Effector CD8-positive, alpha-beta T cell (primary cell): ENCODE measurements around the gene UBE2F.

Experiments used
- DNase-seq: peaks from one replicate; lab custom pipeline; 2025; lab: John Stamatoyannopoulos, UW
- total RNA-seq, 4 experiments: gene quantifications; one replicate each; lab custom pipeline; 2026; lab: John Stamatoyannopoulos, UW

Gene UBE2F, protein sequence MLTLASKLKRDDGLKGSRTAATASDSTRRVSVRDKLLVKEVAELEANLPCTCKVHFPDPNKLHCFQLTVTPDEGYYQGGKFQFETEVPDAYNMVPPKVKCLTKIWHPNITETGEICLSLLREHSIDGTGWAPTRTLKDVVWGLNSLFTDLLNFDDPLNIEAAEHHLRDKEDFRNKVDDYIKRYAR
- 9.1 to 32.6 (median 16.5) reads per million in 4 experiments for total RNA-seq

DNA sequence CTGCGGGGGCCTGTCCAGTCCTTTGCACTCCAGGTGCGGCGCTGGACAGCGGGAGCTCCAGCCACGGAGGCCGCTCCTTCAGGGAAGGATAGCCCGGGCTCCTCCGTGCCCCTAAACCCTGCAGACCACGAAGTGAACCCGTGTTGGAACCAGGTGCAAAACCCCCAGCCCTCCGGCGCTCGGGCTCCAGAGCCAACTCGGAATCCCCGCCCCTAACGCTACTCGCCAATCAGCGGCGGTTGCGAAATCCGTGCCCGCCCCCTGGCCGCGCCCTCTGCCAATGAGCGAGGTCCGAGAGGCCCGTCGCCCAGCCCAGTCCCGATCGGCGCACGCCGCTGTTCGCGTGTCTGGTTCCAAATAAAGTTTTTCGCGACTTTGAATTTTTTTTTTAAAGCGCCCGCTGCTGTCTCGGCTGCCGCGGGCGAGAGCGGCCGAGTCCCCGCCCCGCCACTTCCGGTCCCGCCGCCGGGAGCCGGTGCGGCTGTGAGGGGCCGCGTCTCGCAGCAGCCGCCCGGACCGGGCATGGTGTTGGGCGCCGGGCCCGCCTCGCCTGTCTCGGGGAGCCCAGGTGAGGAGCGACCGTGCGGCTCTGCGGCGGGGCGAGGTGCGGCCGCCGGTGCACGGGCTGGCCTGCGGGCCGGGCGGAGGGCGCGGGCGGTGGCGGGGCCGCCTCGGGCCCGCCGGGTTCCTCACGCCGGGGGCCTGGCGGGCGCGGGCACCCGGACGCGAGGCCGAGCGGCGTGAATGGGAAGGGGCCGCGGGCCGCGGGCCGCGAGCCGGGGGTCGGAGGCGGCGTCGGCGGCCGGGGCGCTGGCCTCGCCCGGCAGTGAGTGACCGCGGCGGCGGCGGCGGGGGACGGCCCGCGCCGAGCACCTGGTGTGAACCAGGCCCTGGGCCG, at the start of gene UBE2F:
TSS of gene UBE2F (plus strand) at position 450 of the 898 bp plus-strand sequence. CDS start 6,094 bp downstream, outside the sequence.
- peak; percentile 94 for DNase-seq

DNA sequence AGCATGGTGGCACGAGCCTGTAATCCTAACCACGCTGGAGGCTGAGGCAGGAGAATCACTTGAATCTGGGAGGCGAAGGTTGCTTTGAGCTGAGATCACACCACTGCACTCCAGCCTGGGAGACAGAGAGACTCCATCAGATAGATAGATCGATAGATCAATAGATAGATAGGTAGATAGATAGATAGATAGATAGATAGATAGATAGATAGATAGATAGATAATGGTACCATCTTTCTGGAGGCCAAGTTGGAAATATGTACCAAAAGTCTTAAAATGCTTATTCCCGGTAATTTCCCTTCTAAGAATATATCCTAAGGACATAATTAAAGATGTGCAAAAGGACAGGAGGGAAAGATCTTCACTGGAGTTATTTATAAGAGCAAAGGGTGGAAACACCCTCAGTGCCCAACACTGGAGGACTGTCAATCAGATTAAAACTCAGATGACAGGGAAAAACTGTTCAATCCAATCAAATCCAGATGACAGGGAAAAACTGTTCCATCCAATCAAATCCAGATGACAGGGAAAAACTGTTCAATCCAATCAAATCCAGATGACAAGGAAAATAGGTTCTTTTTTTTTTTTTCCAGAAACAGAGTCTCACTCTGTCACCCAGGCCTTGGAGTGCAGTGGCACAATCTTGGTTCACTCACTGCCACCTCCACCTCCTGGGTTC, 49.0 kb upstream of the UBE2F start:
- DNase-seq = no peak

DNA sequence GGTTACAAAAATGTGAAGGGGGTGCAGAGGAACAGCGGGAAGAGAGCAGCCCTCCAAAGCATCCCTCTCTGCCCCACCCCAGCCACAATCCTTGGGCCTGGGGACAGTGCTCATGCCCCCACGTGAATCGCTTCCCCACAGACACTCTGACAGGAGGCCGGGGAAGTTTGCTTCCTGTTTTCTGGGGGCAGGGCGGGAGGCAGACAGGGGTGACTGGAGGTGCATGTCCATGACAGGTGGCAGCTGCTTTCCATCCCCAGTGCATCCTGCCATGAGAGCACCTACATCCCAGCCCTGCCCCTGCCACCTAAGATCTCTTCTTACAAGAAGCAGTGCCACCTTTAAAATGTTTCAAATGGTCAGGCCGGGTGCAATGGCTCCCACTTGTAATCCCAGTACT, 47.2 kb upstream of the UBE2F start:
- no peak for DNase-seq

DNA sequence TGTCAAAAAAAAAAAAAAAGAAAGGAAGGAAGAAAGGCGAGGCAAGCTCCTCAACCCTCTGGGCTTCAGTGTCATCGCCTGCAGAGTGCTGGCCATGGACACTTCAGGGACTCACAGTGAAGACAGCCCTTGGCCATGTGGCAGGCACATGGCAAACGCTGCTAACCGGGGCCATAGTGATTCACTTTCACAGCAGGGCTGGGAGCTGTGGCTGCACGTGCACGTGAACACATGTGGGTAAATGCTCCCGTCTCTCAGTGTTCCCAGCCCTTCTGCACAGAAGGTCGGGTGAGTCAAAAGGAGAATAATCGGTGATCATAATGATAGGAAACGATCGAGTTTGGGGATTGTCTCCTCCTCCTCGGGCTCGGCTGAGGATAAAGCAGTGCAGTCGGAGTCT, 46.1 kb upstream of the UBE2F start:
- DNase-seq = no peak

DNA sequence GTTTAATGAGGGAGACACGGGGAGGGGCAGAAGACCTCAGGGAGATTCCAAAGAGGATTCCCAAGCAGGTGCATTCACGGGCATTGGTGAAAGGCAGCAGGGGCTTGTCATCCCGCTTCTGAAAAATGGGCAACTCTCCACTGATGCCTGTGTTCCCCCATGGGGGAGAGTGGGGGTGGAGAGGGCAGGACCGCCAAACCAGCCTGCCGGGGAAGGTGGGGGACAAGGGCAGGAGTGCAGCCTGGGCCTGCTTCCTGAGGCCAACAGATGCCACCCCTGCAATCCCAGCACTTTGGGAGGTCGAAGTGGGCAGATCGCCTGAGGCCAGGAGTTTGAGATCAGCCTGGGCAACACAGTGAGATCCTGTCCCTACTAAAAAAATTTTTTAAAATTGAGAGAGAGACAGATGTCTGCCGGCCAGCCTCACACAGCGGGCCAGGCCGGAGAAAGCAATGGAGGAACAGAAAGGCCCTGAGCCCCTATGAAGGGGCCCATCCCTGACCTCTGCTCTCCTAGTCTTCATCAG, 44.8 kb upstream of the UBE2F start:
- DNase-seq = no peak

DNA sequence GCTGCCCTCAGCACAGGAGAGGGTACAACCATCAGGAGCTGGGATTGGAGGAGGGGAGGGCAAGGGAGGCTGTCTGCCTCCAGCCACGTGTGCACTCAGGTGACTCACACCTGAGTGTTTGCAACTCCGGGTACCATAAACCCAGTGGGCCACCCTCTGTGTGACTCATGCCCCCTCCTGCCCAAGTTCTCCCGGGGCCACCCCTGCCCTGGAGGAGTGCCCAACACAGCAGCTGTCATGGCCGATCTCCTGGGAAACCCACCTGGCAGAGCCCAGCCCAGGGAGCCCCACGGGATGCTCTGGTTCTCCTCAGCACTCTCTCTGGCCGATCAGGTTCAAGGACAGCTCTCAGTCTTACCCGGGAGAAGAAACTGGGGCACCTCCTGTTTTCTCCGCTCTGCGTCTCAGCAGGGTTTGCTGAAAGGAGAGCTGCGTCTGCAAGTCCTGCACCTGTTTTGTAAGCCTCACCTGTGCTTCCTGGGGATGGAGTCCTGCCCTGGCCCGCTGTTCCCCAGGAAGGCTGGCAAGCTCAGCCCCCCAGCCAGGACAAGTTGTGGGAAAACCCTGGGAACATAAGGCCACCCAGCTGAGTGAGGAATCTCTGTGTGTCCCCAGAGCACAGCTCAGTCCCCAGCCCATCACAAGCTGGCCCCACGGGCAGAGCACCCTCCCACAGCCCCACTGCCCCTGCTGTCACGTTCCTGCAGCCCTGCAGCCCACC, 44.0 kb upstream of the UBE2F start:
- no peak for DNase-seq

DNA sequence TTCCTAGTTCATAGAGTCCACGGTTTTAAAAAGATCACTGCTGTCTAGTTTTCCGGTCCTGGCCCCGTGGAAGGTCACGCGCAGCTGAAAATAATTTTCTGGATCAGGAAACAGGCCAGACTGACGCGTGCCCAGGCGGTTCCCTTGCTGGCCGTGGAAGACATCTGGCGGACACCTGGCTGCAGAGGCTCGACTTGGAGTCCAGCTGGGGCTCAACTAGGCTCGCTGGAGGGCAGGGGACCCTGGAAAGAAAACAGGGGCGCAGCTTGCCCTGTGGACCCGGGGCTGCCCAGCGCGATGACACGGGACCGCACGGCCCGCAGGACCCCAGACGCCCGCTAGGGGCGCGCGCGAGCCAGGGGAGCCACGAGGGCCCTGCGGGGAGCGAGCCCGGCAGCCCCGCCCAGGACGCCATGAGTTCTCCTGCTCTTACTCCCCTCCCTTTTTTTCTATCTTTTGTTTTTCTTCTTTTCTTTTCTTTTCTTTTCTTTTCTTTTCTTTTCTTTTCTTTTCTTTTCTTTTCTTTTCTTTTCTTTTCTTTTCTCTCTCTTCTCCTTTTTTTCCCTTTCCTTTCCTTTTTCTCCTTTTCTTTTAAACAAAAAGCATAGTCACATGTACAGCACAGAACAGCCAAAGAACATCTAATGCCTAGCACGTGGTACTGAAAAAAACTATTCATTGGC, 43.2 kb upstream of the UBE2F start:
- DNase-seq = peak; percentile 65

DNA sequence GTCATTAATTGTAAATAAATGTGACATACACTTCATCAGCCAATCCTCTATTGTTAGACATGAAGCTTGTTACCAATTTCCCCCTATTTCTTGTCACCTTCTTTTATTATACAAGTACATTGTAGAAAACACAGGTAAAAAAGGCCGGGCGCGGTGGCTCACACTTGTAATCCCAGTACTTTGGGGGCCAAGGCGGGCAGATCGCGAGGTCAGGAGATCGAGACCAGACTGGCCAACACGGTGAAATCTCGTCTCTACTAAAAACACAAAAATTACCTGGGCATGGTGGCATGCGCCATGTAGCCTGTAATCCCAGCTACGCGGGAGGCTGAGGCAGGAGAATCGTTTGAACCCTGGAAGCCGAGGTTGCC, 42.7 kb upstream of the UBE2F start:
- DNase-seq = no peak

DNA sequence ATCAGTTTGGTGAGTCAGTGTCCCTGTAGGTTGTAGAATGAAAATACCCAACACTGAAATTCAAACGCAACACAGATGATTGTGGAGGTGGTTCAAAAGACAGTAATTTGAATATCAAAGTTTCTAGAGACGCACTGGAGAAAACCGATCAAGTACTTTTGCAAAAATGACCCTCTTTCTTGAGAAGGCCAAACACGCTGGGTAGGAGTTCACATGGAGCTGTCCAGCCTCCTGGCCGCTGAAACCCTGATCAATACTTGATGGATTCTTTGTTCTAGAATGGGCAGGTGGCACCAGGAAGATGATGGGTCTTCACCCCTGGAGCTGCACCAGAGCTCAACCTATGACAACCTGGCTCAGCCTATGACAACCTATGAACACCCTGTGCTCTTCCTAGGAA, 39.7 kb upstream of the UBE2F start:
- no peak for DNase-seq

DNA sequence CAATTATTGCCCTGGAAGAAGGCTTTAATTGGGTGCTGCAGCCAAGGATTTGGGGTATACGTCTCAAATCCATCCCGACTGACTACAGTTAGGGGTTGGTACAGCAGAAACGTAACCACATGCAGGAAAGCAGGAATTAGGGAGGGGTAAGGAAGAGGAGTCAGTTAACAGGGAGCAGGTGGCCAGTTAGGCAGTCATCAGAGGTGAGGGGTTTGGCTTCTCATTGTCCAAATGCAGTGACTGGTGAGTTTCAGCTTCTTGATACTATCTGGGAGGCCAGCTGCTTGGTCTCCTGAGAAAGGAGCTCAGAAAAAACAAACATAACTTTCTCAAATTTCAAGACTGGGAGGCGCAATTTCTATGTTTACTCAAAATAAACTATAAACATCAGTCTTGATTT, 38.8 kb upstream of the UBE2F start:
- no peak for DNase-seq

DNA sequence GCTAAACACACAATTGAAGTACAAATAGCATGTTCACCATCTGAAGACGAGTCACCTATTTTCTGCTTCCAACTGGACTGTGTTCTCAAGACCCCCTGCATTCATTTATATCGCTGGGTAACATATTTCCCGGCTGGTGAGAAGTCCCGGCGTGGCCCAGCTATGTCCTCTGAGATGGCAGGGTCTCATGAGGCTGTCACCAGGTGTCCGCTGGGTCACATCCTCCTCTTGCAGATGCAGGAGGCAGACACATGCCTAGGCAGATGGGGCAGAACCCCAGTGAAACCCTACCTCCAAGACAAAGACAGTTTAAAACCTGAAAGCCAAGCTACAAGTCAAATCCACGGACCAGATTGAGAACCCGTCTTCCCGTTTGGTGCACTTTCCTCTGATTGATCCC, 36.8 kb upstream of the UBE2F start:
- DNase-seq = no peak

DNA sequence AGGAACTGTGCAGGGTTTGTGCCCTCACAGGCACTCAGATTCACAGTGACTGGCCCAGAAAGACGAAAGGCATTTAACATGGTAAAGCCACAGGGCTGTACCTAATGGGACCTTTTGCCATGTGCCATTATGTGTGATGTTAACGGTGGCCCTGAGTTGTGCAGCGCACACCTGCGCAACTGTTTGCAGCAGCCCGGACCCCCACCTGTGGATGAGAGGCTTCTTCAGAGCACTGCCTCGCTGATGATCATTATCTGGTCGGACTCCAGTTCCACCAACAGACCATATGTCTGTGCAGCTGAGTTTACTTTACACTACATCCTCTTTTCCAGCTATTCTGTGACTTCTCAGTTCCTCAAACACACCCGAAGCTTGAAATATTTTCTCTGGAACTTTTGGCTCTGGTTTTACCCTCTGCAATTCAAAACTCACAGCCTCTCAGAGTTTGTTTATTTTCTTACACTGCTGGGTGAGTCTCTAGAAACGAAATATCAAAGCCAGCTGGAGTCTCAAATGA, 35.6 kb upstream of the UBE2F start:
- DNase-seq = no peak

DNA sequence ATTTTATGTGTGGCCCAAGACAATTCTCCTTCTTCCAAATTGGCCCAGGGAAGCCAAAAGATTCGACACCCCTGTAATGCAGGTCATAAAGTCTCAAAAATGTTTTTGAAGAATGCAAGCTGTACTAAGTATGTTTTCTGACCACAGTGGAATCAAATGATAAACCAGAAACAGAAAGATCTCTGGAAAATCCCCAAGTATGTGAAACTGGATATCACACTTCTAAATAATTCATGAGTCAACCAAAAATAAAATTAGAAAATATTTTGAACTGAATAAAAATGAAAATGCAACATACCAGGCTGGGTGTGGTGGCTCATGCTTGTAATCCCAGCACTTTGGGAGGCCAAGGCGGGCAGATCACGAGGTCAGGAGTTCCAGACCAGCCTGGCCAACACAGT, 34.1 kb upstream of the UBE2F start:
- no peak for DNase-seq

DNA sequence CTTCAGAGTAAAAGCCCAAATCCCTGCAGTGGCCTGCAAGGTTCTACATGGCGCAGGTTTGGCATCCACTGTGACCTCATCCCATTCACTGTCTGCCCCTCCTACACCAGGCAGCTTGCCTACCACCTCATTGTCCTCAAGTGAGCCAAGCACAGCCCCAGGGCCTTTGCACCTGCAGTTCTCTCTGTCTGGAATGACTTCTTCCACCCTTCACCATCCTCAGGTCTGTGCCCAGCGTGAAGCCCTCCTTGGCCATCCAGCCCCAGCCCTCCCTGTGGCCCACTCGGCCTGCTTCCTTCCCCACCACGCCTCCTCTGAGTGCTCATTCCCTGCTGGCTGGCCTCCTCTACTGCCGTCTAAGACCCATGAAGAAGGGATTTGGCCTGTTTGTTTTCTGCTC, 32.6 kb upstream of the UBE2F start:
- DNase-seq = no peak

DNA sequence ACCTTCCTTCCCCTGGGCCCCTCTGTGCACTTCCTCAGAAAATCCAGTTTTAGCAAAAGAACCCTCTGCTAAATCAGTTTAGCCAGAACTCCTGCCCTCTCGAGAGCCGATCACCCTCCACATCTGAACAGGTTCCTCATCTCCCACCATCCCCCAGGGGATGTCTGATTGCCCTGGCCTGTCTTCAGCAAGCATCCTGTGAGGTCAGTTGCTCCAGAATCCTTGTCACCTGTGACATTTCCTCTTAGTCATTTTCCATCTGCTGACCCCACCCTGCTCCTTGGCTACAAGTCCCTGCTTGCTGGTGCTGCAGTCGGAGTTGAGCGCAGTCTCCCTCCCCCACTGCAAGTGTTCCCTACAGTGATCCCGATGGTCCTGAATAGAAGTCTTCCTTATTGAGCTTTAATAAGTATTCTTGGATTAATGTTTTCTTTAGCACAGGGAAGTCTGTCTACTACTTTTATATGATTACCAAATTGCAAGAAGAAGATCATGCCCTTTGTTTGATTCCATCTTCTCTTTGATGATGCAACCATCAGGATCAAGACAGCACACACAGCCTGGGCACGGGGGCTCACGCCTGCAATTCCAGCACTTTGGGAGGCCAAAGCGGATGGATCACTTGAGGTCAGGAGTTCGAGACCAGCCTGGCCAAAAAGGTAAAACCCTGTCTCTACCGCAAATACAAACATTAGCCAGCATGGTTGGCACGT, 30.9 kb upstream of the UBE2F start:
- DNase-seq = no peak

DNA sequence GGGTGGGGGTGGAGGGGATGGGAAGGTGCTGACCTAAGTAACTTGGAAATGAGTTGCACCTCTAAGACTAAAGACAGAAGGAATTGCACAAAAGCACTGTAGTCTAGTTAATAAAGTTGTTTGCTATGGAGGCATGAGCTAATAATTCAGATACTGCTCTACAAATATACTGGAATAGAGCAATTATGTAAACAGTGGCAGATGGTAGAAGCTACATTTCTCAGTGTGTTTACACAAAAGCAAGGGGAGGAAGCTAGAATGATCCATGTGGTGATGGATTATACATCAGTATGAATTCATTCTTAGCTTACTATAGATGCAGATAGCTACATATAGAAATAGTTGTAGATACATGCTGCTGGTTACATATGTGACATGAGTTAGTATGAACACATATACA, 27.6 kb upstream of the UBE2F start:
- no peak for DNase-seq

DNA sequence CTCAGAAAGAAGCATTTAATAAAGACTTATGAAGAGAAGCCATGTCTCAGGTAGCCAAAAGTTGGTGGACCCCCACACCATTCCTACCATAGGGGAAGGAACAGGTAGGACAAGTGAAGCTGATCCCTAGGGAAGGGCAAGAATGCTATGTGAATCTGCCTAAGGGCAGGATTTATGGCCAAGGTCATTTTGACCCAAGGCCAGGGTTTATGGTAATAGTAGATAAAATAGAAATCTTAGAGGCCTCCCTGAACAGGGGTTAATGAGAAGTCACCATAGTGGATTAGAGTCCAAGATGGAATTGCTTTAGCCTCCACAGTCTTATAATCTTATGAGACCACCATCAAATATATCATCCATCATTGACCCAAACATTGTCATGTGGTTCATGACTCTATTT, 26.0 kb upstream of the UBE2F start:
- DNase-seq = no peak

DNA sequence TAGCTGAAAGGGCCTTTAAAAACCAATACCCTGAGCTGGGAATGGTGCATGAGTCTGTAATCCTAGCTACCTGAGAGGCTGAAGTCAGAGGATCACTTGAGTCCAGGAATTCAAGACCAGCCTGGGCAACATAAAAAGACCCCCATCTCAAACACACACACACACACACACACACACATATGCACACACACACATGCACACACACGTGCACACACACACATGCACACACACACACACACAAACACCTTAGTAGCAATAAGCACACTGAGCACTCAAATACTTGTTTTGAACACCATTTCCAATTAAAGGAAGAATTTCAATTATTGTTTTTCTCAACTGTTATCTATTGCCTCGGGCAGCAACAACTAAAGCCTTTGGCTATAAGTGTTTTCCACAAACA, 25.6 kb upstream of the UBE2F start:
- DNase-seq = no peak

DNA sequence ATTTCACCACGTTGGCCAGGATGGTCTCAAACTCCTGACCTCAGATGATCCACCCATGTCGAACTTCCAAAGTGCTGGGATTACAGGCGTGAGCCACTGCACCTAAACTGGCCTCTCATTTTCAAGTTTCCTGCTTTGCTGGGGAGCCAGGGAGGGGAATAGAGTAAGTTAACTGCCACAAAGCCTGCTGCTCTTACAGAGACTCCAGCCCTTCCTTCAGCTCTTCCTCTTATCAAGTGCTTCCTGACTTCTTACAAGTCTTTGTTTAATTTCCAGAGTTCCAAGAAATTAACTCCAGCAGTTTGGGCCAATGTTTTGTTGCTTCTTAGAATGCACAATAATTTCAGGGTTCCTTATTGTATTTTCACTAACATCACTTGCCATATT, 24.3 kb upstream of the UBE2F start:
- no peak for DNase-seq

DNA sequence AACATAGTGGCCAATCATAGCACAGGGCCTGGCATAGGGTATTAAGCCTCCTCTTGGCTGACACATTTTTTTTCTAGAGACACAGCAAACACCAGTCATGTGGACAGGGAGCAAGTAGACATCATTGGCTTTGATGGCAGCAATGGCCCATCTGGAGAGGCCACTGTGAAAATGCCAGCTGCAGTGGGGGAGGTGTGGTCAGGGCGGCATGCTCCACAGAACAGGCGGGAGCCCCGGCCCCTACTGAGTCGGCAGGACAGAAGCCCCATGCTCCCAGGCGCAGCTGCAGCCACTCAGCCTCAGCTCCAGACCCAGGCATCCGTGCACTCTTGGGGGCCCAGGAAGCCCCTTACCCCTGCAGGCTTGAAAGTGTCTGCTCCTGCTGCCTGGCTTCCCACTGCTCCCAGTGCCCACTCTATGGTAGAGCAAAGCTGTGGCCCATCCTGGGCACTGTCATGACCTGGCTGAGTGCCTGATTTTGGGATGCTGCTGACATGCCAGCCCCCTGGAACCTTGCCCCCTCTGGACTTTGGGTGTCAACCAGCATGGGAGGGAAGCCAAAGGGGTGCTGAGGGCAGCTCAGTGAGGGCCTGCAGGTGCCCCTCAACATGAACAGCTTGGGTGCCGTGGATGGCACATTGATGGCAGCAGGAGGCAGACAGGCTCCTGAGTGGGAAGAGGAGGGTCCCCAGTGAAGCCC, 23.3 kb upstream of the UBE2F start:
- DNase-seq = no peak
